Measurements from ENCODE around the gene MMP14. TPM values are rescaled to one million over a fixed set of nuclear protein-coding genes. Genes with fewer than 3 reads are reported as not detected.

MMP14 gene
- total and polyA plus RNA-seq, 12 donors, result 15.5 to 161 (median 71.1) TPM

GRCh38 chr14:22896760-22897159 is 60.4 kb downstream of the MMP14 start:
- Histone ChIP-seq H3K36me3 (replicated peaks in 1 of 2) (peaks cover 0 to 19% of the 10 kb centered on the region in 2 donors), H3K27me3 (no peaks in the 10 kb centered on the region), H3K4me1 (replicated peaks in 1 of 2) (peaks cover 0 to 9% of the 10 kb centered on the region in 2 donors), H3K4me3 (no peak overlapping the region), H3K27ac (no peak overlapping the region), H3K9me3 (replicated peaks in 1 of 3) (no peaks in the 10 kb centered on the region)
- no peak for TF ChIP-seq POLR2A (IDR thresholded peaks at IDR 0.05)
- TF ChIP-seq CTCF (IDR thresholded peaks at IDR 0.05), result no peak
- WGBS, 4 donors, result 86 to 97% (median 91%) methylated on average over 3 of the region's 3 CpGs
- DNase-seq, result no peak
- intact Hi-C loops (cut with DNase I), result no loop called here

DNA sequence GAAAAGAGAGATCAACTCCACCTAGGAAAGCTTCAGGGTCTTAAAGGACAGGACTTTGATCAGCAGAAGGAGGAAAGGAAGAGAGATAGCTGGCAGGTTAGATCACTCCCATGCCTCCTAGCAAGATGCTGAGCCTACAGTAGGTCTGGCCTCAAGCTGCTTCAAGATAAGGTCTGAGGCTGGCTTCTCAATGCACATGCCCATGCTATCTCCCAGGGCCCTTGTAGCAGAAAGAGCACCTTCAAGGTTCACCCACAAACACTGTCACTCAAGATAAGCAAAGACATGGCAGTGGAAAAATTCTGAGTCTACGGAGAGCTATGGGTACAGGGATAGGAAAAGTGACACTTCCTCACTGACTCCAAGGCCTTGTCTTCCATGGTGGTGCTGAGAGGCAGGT is 61.0 kb downstream of the MMP14 start:
- H3K36me3 ChIP-seq (replicated peaks in 1 of 2), result peaks cover 0 to 25% of the 10 kb centered on the region in 2 donors
- no peak overlapping the region for H3K27ac ChIP-seq
- 83 to 91% (median 88%) methylated on average over 1 of the region's 1 CpG for WGBS, 4 donors
- DNase-seq, result no peak
- no peaks in the 10 kb centered on the region for H3K9me3 ChIP-seq (replicated peaks in 1 of 3)
- H3K4me1 ChIP-seq (replicated peaks in 1 of 2), result peaks cover 0 to 9% of the 10 kb centered on the region in 2 donors
- intact Hi-C loops (cut with DNase I), result no loop called here
- H3K4me3 ChIP-seq, result no peak overlapping the region
- no peaks in the 10 kb centered on the region for H3K27me3 ChIP-seq
- no peak for TF ChIP-seq CTCF (IDR thresholded peaks at IDR 0.05)
- no peak for TF ChIP-seq POLR2A (IDR thresholded peaks at IDR 0.05)

Small RNA genes lying within 50 kb of the gene (small RNA-seq; reads per million reads assigned to genes)
- gene RF00019, result 0 reads per million in 2 donors

Other genes starting within 250 kb of the MMP14 start
- 100 to 1,000 TPM; 203 to 457 (median 319) TPM for gene DAD1, start 247.4 kb upstream of the MMP14 start, total RNA-seq
- gene DAD1, start 247.4 kb upstream of the MMP14 start, polyA plus RNA-seq, result 100 to 1,000 TPM in 2 of 3 donors, 10 to 100 TPM in 1; 91.8 to 537 (median 190) TPM
- gene ABHD4, start 238.3 kb upstream of the MMP14 start, total RNA-seq, result 10 to 100 TPM; 21.4 to 93.4 (median 49.3) TPM
- gene ABHD4, start 238.3 kb upstream of the MMP14 start, polyA plus RNA-seq, result 10 to 100 TPM; 23.3 to 44.5 (median 41.8) TPM
- not detected for gene OR6J1, start 192.2 kb upstream of the MMP14 start, total RNA-seq
- gene OR6J1, start 192.2 kb upstream of the MMP14 start, polyA plus RNA-seq, result not detected
- gene OXA1L, start 69.9 kb upstream of the MMP14 start, total RNA-seq, result 100 to 1,000 TPM in 8 of 9 donors, 10 to 100 TPM in 1; 79.9 to 183 (median 130) TPM
- 100 to 1,000 TPM; 109 to 179 (median 168) TPM for gene OXA1L, start 69.9 kb upstream of the MMP14 start, polyA plus RNA-seq
- gene SLC7A7, start 21.1 kb upstream of the MMP14 start, total RNA-seq, result 10 to 100 TPM in 8 of 9 donors, 1 to 10 TPM in 1; 7.3 to 30.5 (median 18.6) TPM
- 10 to 100 TPM in 1 of 3 donors, 1 to 10 TPM in 2; 4.0 to 10.1 (median 6.5) TPM for gene SLC7A7, start 21.1 kb upstream of the MMP14 start, polyA plus RNA-seq
- gene MRPL52, start 6.7 kb upstream of the MMP14 start, total RNA-seq, result 100 to 1,000 TPM in 5 of 9 donors, 10 to 100 TPM in 4; 58.3 to 390 (median 111) TPM
- 100 to 1,000 TPM in 2 of 3 donors, 10 to 100 TPM in 1; 66.0 to 337 (median 256) TPM for gene MRPL52, start 6.7 kb upstream of the MMP14 start, polyA plus RNA-seq
- 100 to 1,000 TPM in 4 of 9 donors, 10 to 100 TPM in 5; 14.8 to 207 (median 92.0) TPM for gene LRP10, start 35.2 kb downstream of the MMP14 start, total RNA-seq
- gene LRP10, start 35.2 kb downstream of the MMP14 start, polyA plus RNA-seq, result 10 to 100 TPM; 13.1 to 26.8 (median 14.8) TPM
- under 1 TPM in 5 of 9 donors, not detected in 4; 0.15 to 0.28 (median 0.25) TPM for gene REM2, start 46.6 kb downstream of the MMP14 start, total RNA-seq
- 1 to 10 TPM in 1 of 3 donors, under 1 TPM in 2; 0.09 to 1.2 (median 0.64) TPM for gene REM2, start 46.6 kb downstream of the MMP14 start, polyA plus RNA-seq
- 1,000 to 10,000 TPM in 2 of 9 donors, 100 to 1,000 TPM in 1, 10 to 100 TPM in 6; 70.4 to 1,877 (median 86.2) TPM for gene RBM23, start 82.6 kb downstream of the MMP14 start, total RNA-seq
- 10 to 100 TPM; 39.5 to 82.8 (median 43.8) TPM for gene RBM23, start 82.6 kb downstream of the MMP14 start, polyA plus RNA-seq
- 100 to 1,000 TPM in 2 of 9 donors, 10 to 100 TPM in 7; 28.6 to 125 (median 68.0) TPM for gene PRMT5, start 92.8 kb downstream of the MMP14 start, total RNA-seq
- gene PRMT5, start 92.8 kb downstream of the MMP14 start, polyA plus RNA-seq, result 100 to 1,000 TPM in 1 of 3 donors, 10 to 100 TPM in 2; 20.9 to 134 (median 21.6) TPM
- 10 to 100 TPM; 16.8 to 72.2 (median 35.4) TPM for gene HAUS4, start 120.5 kb downstream of the MMP14 start, total RNA-seq
- gene HAUS4, start 120.5 kb downstream of the MMP14 start, polyA plus RNA-seq, result 10 to 100 TPM; 11.2 to 20.4 (median 20.0) TPM
- gene AJUBA, start 146.0 kb downstream of the MMP14 start, total RNA-seq, result 10 to 100 TPM in 3 of 9 donors, 1 to 10 TPM in 6; 2.0 to 12.6 (median 6.2) TPM
- 1 to 10 TPM; 1.4 to 3.6 (median 2.3) TPM for gene AJUBA, start 146.0 kb downstream of the MMP14 start, polyA plus RNA-seq
- 10 to 100 TPM in 2 of 9 donors, 1 to 10 TPM in 7; 4.0 to 12.4 (median 8.0) TPM for gene C14orf93, start 173.6 kb downstream of the MMP14 start, total RNA-seq
- gene C14orf93, start 173.6 kb downstream of the MMP14 start, polyA plus RNA-seq, result 10 to 100 TPM in 1 of 3 donors, 1 to 10 TPM in 2; 2.9 to 12.5 (median 7.5) TPM
- 100 to 1,000 TPM; 114 to 377 (median 140) TPM for gene PSMB5, start 198.3 kb downstream of the MMP14 start, total RNA-seq
- 100 to 1,000 TPM in 1 of 3 donors, 10 to 100 TPM in 2; 55.4 to 175 (median 75.4) TPM for gene PSMB5, start 198.3 kb downstream of the MMP14 start, polyA plus RNA-seq
- gene PSMB11, start 205.6 kb downstream of the MMP14 start, total RNA-seq, result under 1 TPM in 1 of 9 donors, not detected in 8; 0.17 TPM
- gene PSMB11, start 205.6 kb downstream of the MMP14 start, polyA plus RNA-seq, result not detected
- 1 to 10 TPM; 1.9 to 5.7 (median 3.4) TPM for gene CDH24, start 220.9 kb downstream of the MMP14 start, total RNA-seq
- gene CDH24, start 220.9 kb downstream of the MMP14 start, polyA plus RNA-seq, result 10 to 100 TPM in 2 of 3 donors, 1 to 10 TPM in 1; 1.5 to 29.3 (median 15.3) TPM

All from adrenal gland (tissue), 12 donors.